HG03045 (cell line): ENCODE results near the gene TNK1.
"Not testable (repeated sequence)": the region's sequence is repeated elsewhere in the genome, so short reads cannot be mapped to it uniquely, and the experiment has no call there.

Experiments used
- ATAC-seq: cut with Tn5 transposase; IDR thresholded peaks from one replicate; pipeline ENCODE4 v1.9.1; 2021; ENCODE audit warnings: mild to moderate bottlenecking, moderate library complexity; ENCODE audit not compliant: unreplicated experiment

TNK1 gene

GRCh38 chr17:7355053-7355452 lies 25.8 kb upstream of the TNK1 start, which contains the start of gene TMEM95:
Gene TMEM95, plus strand, starts transcription at chr17:7355156. Its CDS starts 49 bp downstream, at chr17:7355205.
- no peak for ATAC-seq

GRCh38 chr17:7355573-7355972 lies 25.3 kb upstream of the TNK1 start:
- ATAC-seq: no peak

- ATAC-seq: no peak
These were observed 24.8 kb upstream of the TNK1 start for GRCh38 chr17:7356072-7356549.

- ATAC-seq: no peak
These were observed 24.1 kb upstream of the TNK1 start for GRCh38 chr17:7356756-7357155.

DNA sequence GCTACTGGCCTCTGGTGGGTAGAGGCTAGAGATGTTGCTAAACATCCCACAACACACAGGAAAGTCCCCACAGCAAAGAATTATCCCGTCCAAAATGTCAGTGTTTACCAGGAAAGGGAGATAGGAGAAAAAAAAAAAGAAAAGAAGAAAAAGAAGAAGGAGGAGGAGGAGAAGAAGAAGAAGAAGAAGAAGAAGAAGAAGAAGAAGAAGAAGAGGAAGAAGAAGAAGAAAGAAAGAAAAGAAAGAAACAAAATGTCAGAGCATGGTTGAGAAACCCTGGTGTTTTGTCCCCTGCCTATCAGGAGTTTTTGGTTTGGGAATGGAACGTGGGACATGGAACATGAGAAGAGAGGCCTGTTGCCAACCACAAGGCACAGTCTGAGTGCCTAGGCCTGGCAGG lies 23.5 kb upstream of the TNK1 start:
- no peak for ATAC-seq

GRCh38 chr17:7361906-7362305 lies 19.0 kb upstream of the TNK1 start:
- ATAC-seq: no peak

DNA sequence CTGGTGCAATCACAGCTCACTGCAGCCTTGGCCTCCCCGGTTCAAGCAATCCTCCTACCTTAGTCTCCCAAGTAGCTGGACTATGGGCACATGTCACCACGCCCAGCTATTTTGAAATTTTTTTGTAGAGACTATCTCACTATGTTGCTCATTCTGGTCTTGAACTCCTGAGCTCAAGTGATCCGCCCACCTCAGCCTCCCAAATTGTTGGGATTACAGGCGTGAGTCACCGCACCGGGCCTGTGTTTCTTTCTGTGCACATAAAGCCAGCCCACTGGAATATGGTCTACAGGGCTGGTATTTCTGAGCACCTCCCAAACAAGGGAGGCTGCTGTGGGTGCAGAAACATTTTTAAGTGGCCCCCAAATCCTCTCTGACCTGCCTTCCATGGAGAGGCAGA lies 17.6 kb upstream of the TNK1 start:
- ATAC-seq: no peak

- not testable (repeated sequence) for ATAC-seq
These were observed 14.9 kb upstream of the TNK1 start for GRCh38 chr17:7365963-7366362.

GRCh38 chr17:7367083-7367482 lies 13.8 kb upstream of the TNK1 start:
- ATAC-seq: no peak

- no peak for ATAC-seq
These were observed 12.8 kb upstream of the TNK1 start for GRCh38 chr17:7367918-7368598.

DNA sequence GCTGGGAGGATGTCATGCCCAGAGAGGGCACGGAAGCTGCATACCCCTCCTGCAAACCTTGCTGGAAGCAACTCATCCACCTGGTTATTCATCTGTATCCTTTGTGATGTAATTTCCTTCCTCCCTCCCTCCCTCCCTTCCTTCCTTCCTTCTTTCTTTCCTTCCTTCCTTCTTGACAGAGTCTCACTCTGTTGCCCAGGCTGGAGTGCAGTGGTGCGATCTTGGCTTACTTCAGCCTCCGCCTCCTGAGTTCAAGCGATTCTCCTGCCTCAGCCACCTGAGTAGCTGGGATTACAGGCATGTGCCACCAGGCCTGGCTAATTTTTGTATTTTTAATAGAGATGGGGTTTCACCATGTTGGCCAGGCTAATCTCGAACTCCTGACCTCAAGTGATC lies 12.3 kb upstream of the TNK1 start:
- not testable (repeated sequence) for ATAC-seq

DNA sequence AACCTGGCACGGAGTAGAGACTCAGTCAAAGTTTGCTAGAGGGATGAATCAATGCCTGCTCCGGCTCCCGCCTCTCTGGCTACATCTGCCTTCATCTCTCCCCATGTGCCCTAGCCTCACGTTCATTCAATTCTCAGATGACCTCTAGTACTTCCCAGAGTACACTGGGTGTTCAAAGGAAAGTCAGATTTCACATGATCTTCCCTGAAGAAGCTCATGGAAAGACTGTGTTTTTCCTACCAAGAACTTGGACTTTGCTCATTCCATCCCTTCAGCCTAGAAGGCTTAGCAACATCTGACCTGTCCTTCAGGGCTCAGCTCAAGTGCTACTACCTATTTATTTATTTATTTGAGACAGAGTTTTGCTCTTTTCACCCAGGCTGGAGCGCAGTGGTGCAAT lies 11.1 kb upstream of the TNK1 start:
- ATAC-seq: no peak

DNA sequence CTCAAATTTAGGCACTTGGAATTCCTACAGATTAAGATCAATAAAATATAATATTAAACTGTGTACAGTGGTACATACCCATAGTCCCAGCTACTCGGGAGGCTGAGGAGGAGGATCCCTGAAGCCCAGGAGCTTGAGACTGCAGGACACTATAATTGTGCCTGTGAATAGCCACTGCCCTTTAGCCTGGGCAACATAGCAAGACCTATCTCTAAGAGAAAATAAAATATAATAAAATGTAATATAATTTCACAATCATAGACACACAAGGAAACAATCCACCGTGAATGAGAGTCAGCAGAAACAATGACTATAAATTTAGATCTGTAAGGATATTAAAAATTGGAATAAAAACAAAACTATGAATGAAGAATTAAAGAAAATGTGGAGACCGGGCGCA lies 10.0 kb upstream of the TNK1 start:
- no peak for ATAC-seq

DNA sequence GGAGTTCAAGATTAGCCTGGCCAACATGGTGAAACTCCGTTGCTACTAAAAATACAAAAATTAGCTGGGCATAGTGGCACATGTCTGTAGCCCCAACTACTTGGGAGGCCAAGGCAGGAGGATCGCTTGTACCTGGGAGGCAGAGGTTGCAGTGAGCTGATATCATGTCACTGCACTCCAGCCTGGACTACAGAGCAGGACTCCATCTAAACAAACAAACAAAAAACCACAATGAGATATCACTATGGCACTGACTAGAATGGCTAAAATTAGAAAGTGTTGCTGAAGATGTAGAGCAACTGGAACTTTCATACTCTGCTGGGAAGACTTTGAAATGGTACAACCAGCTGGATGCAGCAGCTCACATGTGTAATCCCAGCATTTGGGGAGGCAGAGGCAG lies 6.5 kb upstream of the TNK1 start:
- no peak for ATAC-seq

DNA sequence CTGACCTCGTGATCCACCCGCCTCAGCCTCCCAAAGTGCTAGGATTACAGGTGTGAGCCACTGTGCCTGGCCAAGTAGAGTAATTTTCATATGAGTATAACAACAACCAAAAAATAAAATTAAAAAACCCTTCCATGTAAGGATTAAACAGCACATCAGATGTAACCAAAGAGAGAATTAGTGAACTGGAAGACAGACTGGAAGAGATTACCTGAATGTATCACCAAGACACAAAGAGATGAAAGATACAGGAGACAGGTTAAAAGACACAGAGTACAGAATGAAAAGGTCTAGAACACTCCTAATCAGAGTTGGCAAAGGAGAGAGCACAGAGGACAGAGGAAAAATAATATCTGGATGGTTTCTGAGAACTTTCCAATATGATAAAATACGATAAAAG lies 1.8 kb upstream of the TNK1 start:
- no peak for ATAC-seq

DNA sequence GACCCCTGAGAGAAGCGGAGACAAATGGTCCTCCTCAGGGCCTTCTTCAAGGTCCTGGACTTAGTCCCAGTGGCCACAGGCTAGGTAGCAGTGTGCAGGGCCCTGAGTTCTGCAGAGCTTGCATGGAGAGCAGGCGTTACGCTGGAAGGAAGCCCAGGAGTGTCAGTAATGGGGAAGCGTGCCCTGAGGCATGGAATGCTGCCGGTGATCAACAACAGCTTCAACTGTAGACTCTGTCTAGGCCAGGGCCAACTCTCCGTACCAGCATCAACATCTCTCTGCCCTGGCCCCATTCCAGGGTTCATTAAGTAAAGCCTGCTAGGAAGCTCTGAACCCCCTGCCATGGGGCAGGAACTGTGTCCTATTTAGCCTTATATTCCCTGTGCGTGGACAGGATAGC lies 568 bp upstream of the TNK1 start:
- no peak for ATAC-seq

GRCh38 chr17:7382901-7383300 lies 2.0 kb downstream of the TNK1 start:
- ATAC-seq: no peak

- ATAC-seq: no peak
These were observed 2.5 kb downstream of the TNK1 start for GRCh38 chr17:7383371-7383741.

DNA sequence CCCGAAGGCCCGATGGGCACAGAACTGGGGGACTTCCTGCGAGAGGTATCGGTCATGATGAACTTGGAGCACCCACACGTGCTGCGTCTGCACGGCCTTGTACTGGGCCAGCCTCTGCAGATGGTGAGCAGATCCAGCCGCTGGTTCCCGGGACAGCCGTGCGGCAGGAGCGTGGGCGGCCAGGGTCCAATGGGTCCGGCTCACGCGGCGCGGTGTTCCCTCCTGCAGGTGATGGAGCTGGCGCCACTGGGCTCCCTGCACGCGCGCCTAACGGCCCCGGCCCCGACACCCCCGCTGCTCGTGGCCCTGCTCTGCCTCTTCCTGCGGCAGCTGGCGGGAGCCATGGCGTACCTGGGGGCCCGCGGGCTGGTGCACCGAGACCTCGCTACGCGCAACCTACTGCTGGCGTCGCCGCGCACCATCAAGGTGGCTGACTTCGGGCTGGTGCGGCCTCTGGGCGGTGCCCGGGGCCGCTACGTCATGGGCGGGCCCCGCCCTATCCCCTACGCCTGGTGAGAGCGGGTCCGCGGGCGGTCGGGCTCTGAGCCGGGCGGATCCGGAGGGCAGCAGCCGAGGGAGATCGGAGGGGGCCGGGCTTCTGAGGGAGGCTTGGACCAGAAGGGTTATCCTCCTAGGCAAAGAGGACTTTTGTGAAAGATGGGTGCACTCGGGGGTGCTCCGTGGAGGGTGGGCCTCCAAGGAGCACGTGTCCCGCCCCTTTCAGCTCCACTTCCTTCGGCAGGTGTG lies 3.0 kb downstream of the TNK1 start:
- peak; percentile 63 for ATAC-seq

DNA sequence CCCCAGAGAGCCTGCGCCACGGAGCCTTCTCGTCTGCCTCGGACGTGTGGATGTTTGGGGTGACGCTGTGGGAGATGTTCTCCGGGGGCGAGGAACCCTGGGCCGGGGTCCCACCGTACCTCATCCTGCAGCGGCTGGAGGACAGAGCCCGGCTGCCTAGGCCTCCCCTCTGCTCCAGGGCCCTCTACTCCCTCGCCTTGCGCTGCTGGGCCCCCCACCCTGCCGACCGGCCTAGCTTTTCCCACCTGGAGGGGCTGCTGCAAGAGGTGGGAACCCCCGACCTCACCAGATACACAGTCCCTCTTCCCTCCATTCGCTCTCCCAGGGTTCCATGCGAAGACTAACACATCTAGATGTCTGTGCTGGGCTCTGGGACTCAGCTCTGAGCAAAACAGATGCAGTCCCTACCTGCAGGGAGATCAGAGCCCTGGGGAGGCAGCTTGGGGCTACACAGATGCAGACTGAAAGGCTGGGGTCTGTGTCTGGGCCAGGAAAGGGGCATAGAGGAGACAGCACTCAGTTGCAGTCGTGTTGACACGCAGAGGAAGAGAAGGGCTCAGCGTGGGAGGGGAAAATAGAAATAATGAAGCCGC lies 3.7 kb downstream of the TNK1 start:
- ATAC-seq: no peak

GRCh38 chr17:7388856-7389255 lies 8.0 kb downstream of the TNK1 start:
- no peak for ATAC-seq
